GM18519 (cell line): Measurements from ENCODE around the gene SH2D1B.

Experiments used
- ATAC-seq: cut with Tn5 transposase; IDR thresholded peaks from one replicate; pipeline ENCODE4 v1.9.1; 2021; ENCODE audit warnings: mild to moderate bottlenecking, moderate library complexity; ENCODE audit not compliant: unreplicated experiment, low FRiP score

The SH2D1B gene

GRCh38 chr1:162400790-162401355, 11.1 kb downstream of the SH2D1B start:
- no peak for ATAC-seq

DNA sequence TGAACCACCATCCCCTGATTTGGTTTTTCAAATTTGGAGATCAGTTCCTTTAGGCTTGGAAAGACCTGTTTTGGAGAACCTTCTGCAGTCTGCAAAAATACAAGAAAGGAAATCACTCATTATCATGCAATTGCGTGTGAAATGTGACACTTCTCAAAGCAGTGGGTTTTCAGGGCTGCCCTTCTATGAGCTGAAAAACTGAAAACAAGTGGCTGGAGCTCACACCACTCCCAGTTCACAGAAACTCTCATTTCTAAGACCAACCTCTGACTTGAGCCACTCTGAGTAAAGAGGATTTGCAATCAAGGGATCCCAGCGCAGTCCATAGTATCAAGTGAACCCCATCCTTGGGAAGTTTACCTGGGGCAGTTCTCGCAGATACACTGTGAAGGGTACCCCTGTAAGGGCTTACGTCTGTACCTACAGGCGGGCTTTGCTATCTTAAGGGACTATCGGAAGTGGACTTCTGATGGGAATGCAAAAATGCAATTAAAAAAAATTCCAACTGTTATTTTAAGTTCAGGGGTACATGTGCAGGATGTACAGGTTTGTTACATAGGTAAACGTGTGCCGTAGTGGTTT, 12.8 kb downstream of the SH2D1B start:
- no peak for ATAC-seq

GRCh38 chr1:162397943-162398560, 13.9 kb downstream of the SH2D1B start:
- no peak for ATAC-seq

DNA sequence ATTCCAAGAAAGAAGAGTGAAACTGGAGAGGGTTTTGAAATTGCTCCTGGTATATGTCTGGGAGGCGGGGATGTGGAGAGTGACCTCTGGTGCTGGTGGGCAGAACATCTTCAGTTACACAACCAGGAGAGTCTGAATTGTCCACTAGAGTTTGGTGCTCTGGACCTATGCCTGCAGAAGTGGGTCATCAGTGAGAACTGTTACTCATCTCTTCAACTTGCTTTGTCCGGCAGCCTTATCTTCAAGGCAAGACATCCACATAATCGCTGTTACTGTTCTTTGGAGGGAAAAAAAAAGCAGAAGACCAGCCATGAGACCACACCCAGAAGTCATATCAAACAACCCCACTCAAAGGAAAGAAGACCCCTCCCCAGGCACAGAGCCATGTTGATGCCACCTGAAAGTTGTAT, 14.9 kb downstream of the SH2D1B start:
- no peak for ATAC-seq

GRCh38 chr1:162396201-162396906, 15.6 kb downstream of the SH2D1B start:
- no peak for ATAC-seq

GRCh38 chr1:162391790-162392563, 20.0 kb downstream of the SH2D1B start:
- no peak for ATAC-seq

DNA sequence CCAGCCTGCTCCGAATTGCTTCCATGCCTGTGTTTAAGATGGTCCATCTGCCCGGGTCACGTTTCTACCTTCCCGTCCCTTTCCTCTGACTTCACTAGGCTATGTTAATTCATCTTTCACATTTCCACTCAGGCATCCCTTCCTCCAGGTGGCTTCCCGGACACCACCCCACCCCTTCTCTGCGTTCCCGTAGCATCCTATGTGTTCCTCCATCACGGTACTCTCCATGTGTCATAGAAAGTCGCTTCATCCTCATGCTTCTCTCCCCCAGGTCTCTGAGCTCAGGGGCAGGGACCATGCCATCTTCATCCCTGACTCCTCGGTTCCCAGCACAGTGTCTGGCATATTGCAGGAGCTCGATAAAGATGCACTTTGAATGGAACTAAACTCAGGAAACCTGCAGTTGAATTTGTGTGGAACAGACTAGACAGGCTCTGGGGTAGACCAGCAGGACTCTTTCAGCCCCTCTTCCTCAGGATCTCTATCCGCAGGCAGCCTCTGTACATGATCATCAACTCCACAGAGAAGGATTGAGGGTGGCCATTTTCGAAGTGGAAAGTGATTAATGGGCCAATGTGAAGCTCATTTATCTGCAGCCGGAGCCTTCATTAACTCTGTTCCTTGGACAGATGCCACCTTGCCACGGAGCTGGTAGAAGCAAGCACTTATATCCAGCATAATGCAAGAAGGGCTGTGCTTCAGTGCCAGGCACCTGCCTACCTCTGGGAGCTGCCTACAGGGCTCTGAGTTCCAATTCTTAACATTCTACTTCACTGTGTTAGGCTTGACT, 21.3 kb downstream of the SH2D1B start:
- ATAC-seq = no peak

DNA sequence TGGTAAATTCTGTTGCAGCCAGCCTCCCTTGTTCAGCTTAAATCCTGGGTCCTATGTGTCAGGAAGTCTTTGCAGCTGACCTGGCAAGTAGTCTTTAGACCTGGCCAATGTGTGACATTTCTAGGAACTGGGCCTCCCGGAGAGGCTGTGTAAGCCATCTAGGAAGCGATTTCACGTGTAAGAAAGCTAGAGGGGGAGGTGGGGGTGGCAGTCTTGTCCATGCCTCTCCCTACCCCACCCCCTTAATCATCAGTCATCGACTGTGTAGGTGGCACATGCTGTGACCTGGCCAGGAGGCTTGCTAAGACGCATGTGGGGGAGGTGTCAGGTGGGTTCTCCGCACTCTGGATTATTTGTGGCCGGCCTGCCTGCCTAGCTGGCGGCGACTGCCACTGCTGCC, 22.0 kb downstream of the SH2D1B start:
- no peak for ATAC-seq

DNA sequence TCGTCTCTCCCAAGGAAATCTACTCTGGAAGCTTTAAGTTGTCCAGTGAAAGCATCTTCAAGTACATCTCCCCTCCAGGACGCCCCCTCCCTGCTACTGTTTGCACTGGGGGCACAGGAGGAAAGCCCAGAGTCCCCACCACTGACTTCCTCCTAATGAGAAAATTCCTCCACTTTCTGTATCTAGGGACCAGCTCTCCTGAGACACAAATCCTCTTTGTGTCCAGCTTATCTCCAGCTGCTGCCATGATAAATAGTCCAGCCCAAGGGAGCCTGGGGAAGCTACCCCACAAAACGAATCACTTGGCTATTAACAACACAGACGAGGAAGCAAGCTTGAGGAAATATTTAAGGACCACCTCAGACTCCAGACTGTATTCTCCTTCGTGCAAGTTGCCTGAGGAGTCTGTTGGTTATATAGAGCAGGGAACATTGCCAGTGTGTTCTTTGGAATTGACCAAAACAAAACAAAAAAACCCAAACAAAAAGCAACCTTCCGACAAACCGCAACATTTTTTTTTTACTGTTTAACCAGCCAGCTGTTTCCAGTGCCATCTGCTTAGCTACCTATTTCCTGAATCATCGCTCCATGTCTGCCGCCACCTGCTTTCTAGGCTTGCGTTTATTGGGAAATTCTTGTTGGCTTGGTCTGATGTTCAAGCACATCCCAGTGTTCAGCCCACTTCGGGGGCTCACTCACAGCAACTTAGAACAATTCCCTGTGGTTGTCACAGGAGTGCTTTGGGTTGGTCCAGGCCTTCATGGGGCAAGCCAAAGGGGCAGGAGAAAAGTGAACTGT, 22.7 kb downstream of the SH2D1B start:
- ATAC-seq = no peak

GRCh38 chr1:162388615-162389014, 23.3 kb downstream of the SH2D1B start:
- no peak for ATAC-seq

DNA sequence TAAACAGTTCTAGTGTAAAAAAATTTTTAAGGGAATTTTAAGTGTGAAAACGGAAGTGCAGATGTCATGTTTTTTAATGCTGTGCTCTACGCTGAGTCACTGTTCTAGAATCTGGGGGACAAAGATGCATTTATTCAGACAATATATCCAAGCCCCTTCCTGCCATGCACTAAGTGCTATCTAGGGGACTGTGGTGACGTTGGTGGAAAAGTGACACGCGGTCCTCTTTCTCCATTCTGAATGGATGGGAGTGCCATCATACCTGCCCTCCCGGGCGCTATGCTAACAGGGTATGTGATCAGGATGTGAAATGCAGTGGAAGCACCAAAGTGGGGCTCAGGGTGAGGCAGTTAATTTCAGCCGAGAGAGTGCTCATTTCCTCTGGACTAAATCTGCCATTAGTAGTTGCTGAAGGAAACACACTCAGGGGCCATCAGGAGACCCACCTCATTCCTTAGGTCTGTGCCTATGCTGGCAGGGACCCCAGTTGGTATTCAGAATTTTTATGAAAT, 23.8 kb downstream of the SH2D1B start:
- ATAC-seq = no peak

- ATAC-seq = no peak
These were observed 24.5 kb downstream of the SH2D1B start for GRCh38 chr1:162387226-162388082.

GRCh38 chr1:162386292-162387225, 25.4 kb downstream of the SH2D1B start:
- no peak for ATAC-seq

DNA sequence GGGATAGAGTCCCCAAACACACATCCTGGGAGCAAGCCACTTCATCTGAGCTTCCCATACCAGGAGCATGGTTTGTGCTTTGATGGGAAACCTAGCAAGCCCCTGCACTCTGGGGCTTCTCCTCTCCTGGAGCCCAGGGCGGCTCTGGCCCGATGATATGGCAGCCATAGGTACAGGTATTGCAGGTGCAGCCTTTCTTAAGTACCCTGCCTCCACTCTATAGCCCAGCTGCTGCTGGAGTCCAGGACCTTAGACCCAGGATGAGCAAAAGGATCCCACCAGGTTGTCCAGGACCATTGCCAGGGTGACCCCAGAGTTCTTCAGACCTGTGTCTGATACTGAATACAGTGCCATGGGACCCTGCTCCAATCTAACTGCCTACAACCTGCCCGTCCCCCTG, 26.2 kb downstream of the SH2D1B start:
- no peak for ATAC-seq

- no peak for ATAC-seq
These were observed 26.7 kb downstream of the SH2D1B start for GRCh38 chr1:162385280-162385623.

- no peak for ATAC-seq
These were observed 27.2 kb downstream of the SH2D1B start for GRCh38 chr1:162384601-162385279.

DNA sequence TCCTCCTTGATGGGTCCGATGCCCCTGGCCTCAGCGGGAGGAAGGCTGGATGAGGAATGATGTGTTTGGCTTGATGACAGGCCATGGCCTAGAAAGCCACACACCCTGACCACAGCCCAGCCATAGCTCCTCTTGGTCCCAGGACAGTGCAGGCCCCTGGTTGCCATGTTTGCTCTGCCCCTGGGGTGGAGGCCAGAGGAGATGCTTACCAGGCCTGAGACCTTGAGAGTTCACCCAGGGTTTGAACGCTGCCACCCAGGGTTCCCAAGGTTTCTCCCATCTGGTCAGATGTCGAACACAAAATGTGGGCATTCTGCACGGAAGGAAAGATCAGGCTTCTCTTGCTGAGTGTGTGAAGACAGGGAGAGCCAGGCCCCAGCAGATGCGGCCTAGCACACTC, 27.8 kb downstream of the SH2D1B start:
- ATAC-seq = no peak
